Measurements from ENCODE around the gene GATM. TPM values are rescaled to one million over a fixed set of nuclear protein-coding genes. Genes with fewer than 3 reads are reported as not detected.

GATM gene
- total and polyA plus RNA-seq, 10 of the 15 experiments (the other 5 are each of a cell fraction or from before 2014, with no cell fraction given), result 11.7 to 83.1 (median 38.2) TPM

- Histone ChIP-seq H3K9me3 (replicated peaks; ENCODE audit: control insufficient read depth, insufficient read depth, low read length) (no peaks in the 10 kb centered on the region), H3K79me2 (ENCODE audit: control insufficient read depth, insufficient read depth, low read length) (no peaks in the 10 kb centered on the region), H3K4me3 (no peak overlapping the region), H3K27ac (ENCODE audit: control insufficient read depth, insufficient read depth) (no peak overlapping the region), H3K9ac (ENCODE audit: control insufficient read depth, insufficient read depth, low read length) (no peak overlapping the region), H2AFZ (ENCODE audit: control insufficient read depth, low read depth, low read length) (no peak overlapping the region), H3K27me3 (replicated peaks in 1 of 2; ENCODE audit: control insufficient read depth in 2 of 2, insufficient read depth in 2 of 2, low read length in 1 of 2) (no peaks in the 10 kb centered on the region), H3K4me1 (ENCODE audit: control insufficient read depth, insufficient read depth, low read length) (no peaks in the 10 kb centered on the region), H4K20me1 (ENCODE audit: control insufficient read depth, insufficient read depth) (no peaks in the 10 kb centered on the region), H3K36me3 (ENCODE audit: control insufficient read depth in 2 of 2, insufficient read depth in 2 of 2, low read length in 1 of 2) (no peaks in the 10 kb centered on the region), H3K4me2 (ENCODE audit: control insufficient read depth, insufficient read depth) (no peak overlapping the region)
- BruUV-seq (replicated peaks), result no TSS peak
- ATAC-seq, result no peak
- DNase-seq (ENCODE audit: low read depth, low spot score), result no peak
- intact Hi-C loops (cut with micrococcal nuclease; ENCODE audit: unreplicated experiment), result no loop called here
- in situ Hi-C loops (cut with MboI), result no loop called here
- SMC1A ChIA-PET (ENCODE audit: uncharacterized antibody, unreplicated experiment), result no interaction called here
- RAD21 ChIA-PET (ENCODE audit: unreplicated experiment), result interaction anchor here (1.1 kb wide), 1 partner anchor 45 kb away, joined by 3 read pairs; no protein-coding TSS in a partner anchor
- POLR2A ChIA-PET, result interaction anchor here (0.7 kb wide), 1 partner anchor 19 kb away, joined by 4 read pairs; no protein-coding TSS in a partner anchor
- 79% methylated on average over 3 of the region's 3 CpGs for WGBS (ENCODE audit: insufficient coverage, insufficient replicate concordance, low lambda C conversion rate, missing lambda C conversion rate)
- FAIRE-seq, result no peak
- CTCF ChIA-PET, result no interaction called here
- TF ChIP-seq EGR1 (IDR thresholded peaks at IDR 0.05; ENCODE audit: borderline replicate concordance in 1 of 2, low read depth in 2 of 2, low read length in 2 of 2) (no peak), RAD51 (IDR thresholded peaks at IDR 0.05) (no peak), BCL11A (IDR thresholded peaks at IDR 0.05; ENCODE audit: low read depth, low read length) (no peak)
These were observed 32.0 kb downstream of the GATM start for GRCh38 chr15:45346381-45346780.

DNA sequence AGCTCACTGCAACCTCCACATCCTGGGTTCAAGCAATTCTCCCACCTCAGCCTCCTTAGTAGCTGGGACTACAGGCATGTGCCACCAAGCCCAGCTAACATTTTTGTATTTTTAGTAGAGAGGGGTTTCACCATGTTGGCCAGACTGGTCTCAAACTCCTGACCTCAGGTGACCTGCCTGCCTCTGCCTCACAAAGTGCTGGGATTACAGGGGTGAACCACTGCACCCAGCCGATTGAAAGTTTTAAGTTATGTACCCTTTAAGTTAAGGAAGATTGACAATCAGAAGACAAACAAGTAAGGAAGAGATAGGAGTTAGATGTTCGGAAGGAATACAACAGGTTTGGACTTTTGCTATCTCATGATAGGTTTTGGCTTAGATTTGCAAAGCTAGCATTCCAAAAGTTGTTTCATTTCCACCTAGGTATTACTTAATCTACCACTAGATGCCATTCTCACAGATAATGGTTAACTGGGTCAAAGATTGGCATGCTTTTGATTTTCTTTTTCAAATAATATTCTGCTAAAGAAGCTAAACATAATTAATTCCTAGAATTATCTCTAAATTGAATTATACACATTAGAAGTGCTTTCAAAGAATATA, 35.0 kb downstream of the GATM start:
- H3K4me3 ChIP-seq, result no peak overlapping the region
- POLR2A ChIA-PET, result interaction anchor here (1.4 kb wide), 2 partner anchors 30 to 64 kb away, joined by 3 to 5 read pairs; no protein-coding TSS in a partner anchor
- H3K9me3 ChIP-seq (replicated peaks; ENCODE audit: control insufficient read depth, insufficient read depth, low read length), result no peaks in the 10 kb centered on the region
- no peaks in the 10 kb centered on the region for H3K79me2 ChIP-seq (ENCODE audit: control insufficient read depth, insufficient read depth, low read length)
- H3K27ac ChIP-seq (ENCODE audit: control insufficient read depth, insufficient read depth), result no peak overlapping the region
- RAD21 ChIA-PET (ENCODE audit: unreplicated experiment), result interaction anchor here (1.3 kb wide), 1 partner anchor 59 kb away, joined by 4 read pairs; a partner anchor contains a TSS
- no peak for TF ChIP-seq BCL11A (IDR thresholded peaks at IDR 0.05; ENCODE audit: low read depth, low read length)
- no peak for TF ChIP-seq POLR2A (IDR thresholded peaks at IDR 0.05; ENCODE audit: low read depth, low read length)
- TF ChIP-seq ESRRA (IDR thresholded peaks at IDR 0.05; ENCODE audit: low read length), result no peak
- TF ChIP-seq SREBF1 (IDR thresholded peaks at IDR 0.05; ENCODE audit: low read length), result no peak
- no peak for TF ChIP-seq HDAC6 (IDR thresholded peaks at IDR 0.05; ENCODE audit: unreplicated experiment)
- TF ChIP-seq, protein P1, sequence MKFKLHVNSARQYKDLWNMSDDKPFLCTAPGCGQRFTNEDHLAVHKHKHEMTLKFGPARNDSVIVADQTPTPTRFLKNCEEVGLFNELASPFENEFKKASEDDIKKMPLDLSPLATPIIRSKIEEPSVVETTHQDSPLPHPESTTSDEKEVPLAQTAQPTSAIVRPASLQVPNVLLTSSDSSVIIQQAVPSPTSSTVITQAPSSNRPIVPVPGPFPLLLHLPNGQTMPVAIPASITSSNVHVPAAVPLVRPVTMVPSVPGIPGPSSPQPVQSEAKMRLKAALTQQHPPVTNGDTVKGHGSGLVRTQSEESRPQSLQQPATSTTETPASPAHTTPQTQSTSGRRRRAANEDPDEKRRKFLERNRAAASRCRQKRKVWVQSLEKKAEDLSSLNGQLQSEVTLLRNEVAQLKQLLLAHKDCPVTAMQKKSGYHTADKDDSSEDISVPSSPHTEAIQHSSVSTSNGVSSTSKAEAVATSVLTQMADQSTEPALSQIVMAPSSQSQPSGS (IDR thresholded peaks at IDR 0.05; ENCODE audit: low read length), result no peak
- TF ChIP-seq IRF4 (IDR thresholded peaks at IDR 0.05; ENCODE audit: low read depth, low read length), result no peak
- H2AFZ ChIP-seq (ENCODE audit: control insufficient read depth, low read depth, low read length), result no peak overlapping the region
- SMC1A ChIA-PET (ENCODE audit: uncharacterized antibody, unreplicated experiment), result interaction anchor here (0.6 to 0.9 kb wide), 3 partner anchors 29 to 83 kb away, joined by 3 read pairs; no protein-coding TSS in a partner anchor
- no peaks in the 10 kb centered on the region for H3K36me3 ChIP-seq (ENCODE audit: control insufficient read depth in 2 of 2, insufficient read depth in 2 of 2, low read length in 1 of 2)
- no peak overlapping the region for H3K4me2 ChIP-seq (ENCODE audit: control insufficient read depth, insufficient read depth)
- no peaks in the 10 kb centered on the region for H3K4me1 ChIP-seq (ENCODE audit: control insufficient read depth, insufficient read depth, low read length)
- FAIRE-seq (no peak), ATAC-seq (no peak), DNase-seq (ENCODE audit: low read depth, low spot score) (no peak)
- H3K9ac ChIP-seq (ENCODE audit: control insufficient read depth, insufficient read depth, low read length), result no peak overlapping the region
- in situ Hi-C loops (cut with MboI), result no loop called here
- 97% methylated on average over 2 of the region's 2 CpGs for WGBS (ENCODE audit: insufficient coverage, insufficient replicate concordance, low lambda C conversion rate, missing lambda C conversion rate)
- no TSS peak for BruUV-seq (replicated peaks)
- CTCF ChIA-PET, result interaction anchor here (1.1 to 2.0 kb wide), 9 partner anchors 17 to 180 kb away, joined by 3 to 5 read pairs (median 4); a partner anchor contains a TSS
- H3K27me3 ChIP-seq (replicated peaks in 1 of 2; ENCODE audit: control insufficient read depth in 2 of 2, insufficient read depth in 2 of 2, low read length in 1 of 2), result no peaks in the 10 kb centered on the region
- intact Hi-C loops (cut with micrococcal nuclease; ENCODE audit: unreplicated experiment), result no loop called here
- H4K20me1 ChIP-seq (ENCODE audit: control insufficient read depth, insufficient read depth), result no peaks in the 10 kb centered on the region

All from GM12878 (cell line).